HG02840 (cell line): ENCODE measurements around the gene RASSF1.

Experiments used
- ATAC-seq: cut with Tn5 transposase; IDR thresholded peaks from one replicate; pipeline ENCODE4 v1.9.1; 2021; ENCODE audit warnings: mild to moderate bottlenecking, moderate library complexity, moderate number of reproducible peaks; ENCODE audit not compliant: unreplicated experiment, low FRiP score

RASSF1 gene

DNA sequence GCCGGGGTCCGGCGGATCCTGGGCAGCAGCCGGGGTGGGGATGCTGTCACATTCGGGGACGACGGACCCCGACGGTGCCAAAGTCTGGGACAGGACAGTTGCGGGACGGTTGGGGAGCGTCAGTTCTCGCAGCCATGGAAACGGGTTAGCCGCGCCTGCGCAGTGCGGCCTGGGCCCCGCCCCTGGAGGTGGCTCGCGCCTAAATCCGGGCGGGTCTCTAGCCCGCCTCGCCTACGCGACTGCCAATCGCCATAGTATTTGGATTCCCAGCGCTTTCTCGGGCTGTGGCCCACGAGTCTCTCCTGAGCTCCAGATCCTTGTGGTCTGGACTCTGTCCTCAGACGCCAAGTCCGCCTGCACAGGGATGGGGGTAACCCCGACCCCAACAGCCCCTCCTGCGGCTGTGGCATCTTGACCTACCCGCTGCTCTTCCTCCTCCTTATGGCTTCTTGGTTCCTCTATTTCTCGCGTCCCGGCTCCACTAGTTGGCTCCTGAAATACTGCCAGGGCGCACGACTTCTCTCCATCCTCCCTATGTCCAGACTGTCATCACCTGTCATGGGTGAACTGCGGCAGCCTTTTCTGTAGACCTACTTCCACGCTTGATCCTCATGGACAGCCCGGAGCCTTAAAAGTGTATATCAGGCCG, 5.1 kb upstream of the RASSF1 start, which contains the start of gene ZMYND10:
TSS of gene ZMYND10 (minus strand) at position 147 of the 649 bp plus-strand sequence. CDS start 153 bp downstream, outside the sequence.
- no peak for ATAC-seq

DNA sequence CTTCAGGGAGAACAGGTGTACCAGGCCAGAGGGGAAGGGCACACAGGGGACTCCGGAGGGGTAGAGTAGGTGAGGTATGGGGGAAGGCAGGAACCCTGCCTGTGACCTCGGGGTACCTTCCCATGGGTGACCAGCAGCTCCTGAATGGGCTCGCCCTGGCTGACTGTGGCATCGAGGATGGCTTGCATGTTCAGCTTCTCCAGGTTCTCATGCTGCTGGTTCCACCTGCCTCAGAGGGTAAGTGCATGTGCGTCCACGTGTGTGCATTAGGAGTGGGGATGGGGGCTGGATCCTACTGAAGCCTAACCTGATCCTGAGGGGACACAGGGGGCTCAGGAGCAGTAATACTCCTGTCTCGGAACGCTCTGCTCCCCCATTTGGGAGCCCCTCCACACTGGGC, 4.4 kb upstream of the RASSF1 start:
- ATAC-seq, result no peak

DNA sequence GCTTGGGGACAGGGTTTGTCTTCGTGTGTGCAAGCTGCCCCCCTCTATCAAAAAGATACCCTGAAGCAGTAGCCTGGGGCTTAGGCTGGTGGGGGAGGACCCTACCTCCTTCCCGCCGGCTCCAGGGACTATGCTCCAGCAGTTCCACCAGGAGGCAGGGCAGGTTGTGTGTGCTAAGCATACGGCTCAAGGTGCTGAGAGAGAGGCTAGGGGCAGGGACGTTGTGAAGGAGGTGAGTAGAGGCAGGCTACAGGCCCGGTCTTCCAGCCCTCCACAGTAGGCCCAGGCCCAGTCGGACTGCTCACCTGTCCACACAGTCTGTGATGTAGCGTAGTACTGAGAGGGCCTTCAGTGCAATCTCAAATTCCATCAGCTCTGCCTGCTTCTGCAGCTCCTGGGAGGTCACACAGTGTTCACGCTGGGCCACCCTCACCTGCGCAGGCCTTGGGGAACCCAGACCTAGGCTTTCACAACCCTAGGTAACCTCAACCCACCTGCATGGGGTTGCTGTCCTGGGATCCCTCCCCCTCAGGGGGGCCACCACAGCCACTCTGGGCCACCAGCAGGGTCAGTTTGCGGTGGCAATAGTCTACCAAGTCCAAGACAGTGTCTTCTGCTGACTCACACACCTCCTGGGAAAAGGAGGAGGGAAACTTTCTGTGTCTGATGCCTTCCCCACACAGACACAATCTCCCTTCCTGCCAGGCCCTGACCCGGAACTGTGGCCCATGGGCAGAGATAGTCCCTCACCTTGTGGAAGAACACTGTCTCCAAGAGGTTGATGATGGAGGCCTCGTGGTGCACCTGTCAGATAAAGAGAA, 2.4 kb upstream of the RASSF1 start:
- ATAC-seq, result no peak

DNA sequence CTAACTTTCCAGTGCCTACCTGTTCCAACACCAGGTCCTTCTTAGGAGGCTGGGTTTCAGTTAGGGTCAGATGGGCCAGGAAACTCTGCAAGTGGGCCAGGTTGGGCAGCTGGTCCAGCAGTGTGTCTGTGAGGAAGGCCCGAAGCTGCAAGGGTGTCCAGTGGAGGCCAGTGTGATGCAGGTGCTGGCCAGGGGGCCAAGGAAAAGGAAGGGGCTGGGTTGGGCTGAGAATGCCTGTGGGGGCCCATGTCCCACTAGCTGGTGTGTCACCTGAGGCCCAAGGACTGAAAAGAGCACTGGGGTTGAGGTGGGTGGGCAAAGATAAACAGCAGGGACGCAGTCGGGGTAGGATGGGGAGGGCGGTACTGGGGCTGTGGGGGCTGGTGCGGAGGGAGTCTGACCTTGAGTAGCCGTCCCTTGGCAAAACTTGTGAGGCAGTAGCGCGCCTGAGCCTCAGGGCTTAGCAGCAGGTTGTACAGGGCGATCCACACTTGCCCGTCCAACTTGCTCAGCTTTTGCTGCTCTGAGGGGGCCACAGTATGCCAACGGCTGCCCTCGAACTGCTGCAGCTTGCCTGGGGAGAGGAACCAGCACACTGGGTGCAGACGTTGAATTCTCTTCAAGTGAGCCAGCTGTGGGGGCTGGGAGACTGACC, 1.5 kb upstream of the RASSF1 start:
- ATAC-seq, result no peak

DNA sequence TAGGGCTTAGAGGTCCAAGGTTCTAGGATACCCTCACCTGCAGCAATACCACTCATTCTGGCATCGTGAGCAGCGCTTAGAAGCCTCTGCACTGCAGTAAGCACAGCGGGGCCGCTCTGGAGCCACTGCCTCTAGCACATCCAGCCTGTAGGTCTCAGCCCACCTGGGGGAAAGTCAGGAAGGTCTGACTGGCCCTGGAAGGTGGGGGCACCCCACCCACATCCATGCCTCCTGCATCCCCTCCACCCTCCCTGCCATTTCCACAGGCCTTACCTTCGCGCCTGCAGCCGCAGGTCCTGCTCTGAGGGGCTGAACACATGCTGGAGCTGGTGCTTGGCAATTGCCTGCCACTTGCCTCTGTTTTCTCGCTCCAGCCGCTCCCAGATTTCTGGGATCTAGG, 901 bp upstream of the RASSF1 start:
- ATAC-seq, result no peak

DNA sequence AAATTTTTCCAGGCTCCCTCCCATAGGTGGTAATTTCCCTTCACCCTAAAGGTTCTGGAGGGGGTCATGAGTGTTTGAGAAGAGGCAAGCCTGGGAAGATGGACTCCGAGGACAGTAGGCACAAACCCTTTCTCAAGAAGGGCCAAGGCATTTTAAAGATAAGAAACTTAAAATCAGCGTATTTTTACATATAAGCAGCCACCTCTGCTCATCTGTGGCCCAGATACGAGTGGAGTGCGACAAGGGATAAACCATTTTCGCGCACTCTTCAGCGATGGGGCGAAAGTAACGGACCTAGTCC, 539 bp downstream of the RASSF1 start:
- ATAC-seq, result no peak

DNA sequence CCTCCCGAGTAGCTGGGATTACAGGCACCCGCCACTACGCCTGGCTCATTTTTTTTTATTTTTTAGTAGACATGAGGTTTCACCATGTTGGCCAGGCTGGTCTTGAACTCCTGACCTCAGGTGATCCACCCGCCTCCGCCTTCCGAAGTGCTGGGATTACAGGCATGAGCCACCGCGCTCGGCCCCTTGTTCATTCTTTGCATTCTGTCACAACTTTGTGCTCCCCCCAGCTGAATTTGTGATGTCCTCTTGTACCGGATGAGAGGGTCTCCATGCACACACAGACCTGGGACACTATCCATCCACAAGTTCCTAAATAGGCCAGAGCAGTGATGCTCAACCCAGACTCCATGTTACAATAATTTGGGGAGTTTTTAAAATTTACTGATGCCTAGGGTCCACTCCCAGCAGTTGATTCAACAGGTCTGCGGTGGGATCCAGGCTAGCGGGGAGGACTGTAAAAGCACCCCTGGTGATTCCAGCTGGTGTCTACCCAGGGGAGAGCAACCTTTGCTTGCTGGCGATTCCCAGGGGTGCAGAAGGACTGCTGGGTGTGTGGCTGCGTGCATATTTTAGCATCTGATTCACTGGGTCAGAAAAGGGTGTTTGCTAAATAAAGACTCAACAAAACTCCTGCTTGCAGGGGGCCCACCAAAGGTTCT, 1.0 kb downstream of the RASSF1 start:
- no peak for ATAC-seq

DNA sequence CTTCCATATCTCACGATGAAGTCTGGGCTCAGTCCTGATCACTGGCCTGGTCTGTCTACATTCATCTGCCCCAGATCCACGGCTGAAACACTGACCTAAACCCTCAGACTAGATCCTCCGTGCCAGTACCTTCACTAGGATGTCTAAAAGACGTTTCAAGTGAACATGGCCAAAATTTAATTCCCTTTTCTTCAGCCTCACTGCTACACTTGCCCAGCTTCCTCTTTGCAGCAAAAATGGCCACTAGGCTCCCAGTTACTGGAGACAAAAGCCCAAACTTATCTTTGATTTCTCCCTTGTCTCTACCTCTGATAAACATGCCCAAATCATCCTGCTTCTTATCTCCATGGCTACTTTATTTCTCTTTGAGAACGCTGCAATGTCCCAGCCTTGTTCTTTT, 1.7 kb downstream of the RASSF1 start:
- ATAC-seq, result no peak

DNA sequence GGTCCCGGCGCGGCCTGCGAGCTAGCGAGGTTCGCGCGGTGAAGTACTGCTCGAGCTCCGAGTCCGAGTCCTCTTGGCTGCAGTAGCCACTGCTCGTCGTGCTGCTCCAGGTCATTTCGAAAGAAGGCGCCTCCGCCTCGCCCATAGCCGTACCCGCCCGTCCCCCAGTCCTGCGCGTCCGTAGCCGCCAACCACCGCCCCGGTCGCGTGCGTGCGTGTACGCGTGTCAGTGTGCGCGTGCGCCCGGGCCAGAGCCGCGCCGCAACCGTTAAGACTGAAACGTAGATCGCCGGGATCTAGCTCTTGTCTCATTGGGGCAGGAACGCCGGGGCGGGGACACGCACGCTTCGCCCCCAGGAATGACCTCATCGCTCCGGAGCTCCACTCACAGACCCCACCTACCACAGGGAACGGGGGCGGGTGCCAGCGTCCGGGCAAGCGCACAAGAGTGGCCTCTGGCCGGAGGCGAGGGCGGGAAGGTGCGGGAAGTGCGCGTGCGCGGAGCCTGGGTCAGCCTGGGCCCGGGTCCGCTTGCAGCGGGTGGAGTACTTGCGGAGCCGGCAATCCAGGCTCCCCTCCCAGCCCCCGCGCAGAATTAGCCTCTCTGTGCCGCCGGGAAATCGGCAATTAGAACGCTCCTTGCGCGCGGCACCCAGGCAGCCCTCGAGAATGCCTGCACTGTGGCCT, 3.3 kb downstream of the RASSF1 start:
- peak; percentile 85 for ATAC-seq

DNA sequence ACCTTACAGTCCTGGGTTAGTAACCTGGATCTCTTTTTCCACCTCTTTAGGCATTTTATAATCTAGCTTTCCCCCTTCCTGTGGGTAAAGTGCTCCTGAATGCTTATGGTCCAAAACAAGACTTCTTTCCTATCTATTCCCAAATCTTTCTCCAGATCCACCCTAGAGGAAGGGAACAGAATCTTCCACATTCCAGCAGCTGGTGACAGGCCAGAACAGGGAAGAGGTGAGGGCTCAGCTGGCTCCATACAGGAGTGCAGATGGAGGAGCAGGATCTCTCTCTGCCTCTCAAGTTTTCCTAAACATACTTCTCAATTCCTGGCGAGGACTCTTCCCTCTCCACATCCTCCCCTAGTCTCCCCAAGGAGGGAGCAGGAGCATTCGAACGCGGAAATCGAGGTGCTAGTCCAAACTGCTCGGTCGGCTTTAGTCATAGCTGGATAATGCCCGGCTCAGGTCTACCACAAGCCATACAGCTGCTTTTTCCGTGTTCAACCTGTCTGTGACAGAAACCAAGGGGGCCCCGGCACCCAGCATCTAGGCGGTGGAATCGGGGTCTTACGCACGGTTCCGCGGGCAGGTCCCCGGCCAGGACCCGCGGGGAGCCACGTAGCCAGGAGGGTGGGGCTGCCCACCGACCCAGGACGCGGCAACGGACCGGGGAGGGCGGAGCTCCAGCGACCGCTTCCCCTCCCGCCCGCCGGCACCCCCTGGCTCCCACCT, 4.0 kb downstream of the RASSF1 start:
- peak; percentile 36 for ATAC-seq

DNA sequence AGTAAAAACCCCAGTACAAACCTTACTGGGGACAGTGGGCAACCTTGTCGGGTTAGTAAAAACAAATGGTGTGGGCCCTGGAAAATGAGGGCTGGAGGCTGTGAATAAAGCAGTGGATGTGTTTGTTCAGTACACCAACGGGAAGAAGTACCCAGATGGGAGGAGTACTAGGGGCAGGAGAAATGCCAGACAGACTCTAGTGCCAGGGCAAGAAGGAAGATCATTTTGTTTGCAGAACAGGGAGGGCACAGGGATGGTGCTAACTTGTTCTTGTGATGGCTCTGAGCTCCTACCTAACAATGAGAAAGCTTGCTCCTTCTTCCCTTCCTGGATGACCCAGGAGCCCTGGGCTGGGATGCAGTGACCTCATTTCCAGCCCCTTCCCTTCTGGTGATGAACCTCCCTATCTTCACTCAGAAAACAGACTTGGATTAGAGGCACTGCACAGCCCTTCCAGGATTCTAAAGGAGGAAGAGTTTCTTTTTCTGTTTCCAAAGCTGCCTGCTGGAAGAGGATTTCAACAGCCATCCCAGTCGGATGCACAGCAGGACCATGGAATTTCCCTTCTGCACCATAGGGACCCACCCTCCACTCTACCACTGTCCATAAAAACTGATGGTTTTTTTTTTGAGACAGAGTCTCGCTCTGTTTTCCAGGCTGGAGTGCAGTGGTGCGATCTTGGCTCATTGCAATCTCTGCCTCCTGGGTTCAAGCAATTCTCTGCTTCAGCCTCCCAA, 6.1 kb downstream of the RASSF1 start:
- no peak for ATAC-seq

DNA sequence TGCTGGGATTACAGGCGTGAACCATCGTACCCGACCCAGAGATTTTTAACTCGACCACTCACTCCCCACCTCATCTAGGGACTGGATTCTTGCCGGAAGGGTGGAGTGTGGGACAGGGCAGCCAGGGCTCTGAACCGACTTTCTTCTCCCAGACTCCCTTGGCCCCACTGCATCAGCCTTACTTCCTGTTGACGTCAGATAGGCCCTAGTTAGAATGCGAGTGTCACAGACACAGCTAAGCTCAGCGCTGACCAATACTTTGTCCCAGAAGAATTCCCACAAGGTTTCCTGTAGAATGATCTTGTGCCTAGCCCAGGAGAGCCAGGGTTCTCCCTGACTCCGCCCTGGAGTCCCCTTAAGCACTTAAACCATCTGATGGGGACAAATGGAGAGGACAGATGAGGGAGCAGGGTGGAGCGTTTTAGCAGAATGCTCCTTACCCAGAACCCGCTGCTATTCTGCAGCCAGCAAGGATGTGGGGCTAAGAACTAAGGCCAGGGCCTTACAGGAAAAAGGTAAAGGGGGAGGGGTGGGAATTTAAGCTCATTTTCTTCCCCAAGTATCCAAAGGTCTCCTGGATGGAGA, 6.8 kb downstream of the RASSF1 start:
- ATAC-seq, result no peak

DNA sequence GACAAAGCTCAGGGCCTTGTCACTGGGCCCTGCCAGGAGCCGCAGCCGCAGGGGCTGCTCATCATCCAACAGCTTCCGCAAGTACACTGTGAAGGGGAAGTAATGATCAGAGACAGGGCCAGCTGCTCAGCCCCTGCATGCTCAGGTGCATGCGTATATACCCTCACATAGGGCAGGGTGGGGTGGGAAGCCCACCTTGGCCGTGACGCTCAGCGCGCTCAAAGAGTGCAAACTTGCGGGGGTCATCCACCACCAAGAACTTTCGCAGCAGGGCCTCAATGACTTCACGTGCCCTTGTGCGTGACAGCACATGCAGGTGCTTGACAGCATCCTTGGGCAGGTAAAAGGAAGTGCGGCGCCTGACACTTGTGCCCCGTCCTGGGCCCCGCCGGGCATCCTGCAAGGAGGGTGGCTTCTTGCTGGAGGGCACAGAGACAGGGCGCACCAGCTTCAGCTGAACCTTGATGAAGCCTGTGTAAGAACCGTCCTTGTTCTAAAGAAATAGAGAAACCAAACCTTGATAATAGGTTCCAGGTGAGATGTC, 9.2 kb downstream of the RASSF1 start:
- no peak for ATAC-seq

DNA sequence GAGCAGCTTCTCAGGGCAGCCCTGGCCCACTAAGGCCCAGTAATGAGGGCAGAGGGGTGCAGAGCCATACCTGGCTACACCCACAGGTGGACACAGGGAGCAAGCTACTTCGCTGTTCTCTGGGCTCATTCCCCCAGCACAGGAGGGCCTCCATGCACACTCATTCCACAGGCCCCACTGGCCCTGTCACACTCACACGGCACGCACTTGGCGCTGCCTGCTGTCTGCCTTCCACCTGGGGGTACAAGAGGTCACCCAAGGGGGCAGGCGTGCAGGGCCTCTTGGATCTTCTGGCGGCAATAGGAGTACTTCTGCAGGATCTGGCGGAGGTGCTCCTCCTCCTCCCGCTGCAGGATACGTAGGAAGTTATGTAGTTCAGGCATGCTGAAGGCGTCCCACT, 10.3 kb downstream of the RASSF1 start:
- ATAC-seq, result no peak

DNA sequence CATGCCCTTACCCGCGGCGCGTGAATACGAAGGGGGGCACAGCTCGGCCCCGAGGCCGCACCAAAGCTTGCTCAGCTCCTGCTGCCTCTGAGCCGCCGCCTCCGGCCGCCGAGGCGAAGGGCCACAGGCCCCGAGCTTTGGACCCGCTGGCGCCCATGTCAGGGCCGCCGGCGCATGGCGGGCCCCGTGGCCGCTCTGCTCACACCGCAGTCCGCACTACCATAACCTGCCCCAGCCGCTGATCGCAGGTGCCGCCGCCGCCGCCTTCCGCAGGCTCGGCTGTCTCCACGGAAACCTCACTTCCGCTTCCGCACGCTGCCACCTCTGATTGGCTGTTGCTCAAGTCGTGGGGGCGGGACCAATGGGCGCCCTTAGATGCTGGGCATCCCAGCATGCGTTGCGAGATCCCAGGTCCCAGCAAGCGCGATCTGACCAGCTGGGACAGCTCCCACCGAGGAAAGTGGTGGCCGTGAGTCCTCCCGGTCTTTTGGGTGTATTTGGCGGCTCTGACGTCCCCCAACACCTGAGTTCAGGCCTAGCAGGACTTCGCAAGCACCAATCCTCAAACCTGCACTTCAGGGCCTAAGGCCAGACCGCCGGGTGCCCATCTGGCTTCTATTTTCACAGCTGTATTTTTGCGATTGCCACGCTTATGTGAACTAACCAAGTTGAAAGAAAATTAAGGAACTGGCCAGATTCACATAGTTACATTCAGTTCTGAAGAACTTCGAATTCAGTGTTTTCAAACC, 12.5 kb downstream of the RASSF1 start, which contains the start of gene TUSC2:
TSS of gene TUSC2 (minus strand) at position 281 of the 749 bp plus-strand sequence. CDS start at position 157, 124 bp downstream.
- peak; percentile 86 for ATAC-seq

DNA sequence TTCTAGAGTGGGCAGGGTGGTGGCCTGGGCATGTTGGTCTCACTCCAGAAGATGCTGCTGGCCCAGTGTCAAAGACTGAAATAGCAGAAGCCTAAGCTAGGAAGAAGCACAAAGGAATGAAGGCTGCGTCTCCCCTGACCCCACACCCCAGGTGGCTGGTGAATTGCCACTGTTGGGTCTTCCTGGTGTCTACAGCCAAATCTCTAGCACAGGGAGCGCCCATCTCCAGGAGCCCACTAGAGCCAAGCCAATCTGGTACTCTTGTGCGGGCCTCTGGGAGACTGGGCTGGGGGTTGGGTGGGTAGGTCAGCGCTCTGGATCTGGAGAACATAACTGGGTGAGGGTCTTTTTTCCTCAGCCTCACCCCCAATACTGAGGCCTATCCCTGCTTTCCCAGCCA, 13.5 kb downstream of the RASSF1 start:
- no peak for ATAC-seq

DNA sequence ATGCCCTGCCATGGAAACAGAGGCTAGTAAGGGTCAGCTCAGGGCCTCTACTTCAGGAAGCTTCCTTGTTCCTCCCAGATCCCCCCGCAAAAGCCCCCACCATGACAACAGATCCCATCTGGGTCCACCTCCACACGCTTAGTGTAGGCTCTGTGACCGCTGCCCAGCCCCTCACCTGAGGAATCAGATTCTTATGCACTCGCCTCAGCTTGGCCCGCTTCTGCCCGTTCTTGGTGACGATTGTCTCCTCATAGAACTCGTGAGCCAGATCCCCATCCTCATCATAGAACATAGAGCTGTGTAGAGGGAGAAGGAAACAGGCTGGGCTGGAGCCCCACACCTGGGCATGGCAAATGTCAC, 14.5 kb downstream of the RASSF1 start:
- ATAC-seq, result no peak
